Calu3 (cell line): ENCODE measurements around the gene ZNF787. TPM values are rescaled to one million over a fixed set of nuclear protein-coding genes. Genes with fewer than 3 reads are reported as not detected.
A peak's percentile ranks its signal among the peaks of the same experiment; 100 is the strongest.

ENCODE experiments used
- BruUV-seq: library from RNA; stranded (reverse); fragments of 400-500 nt; replicated peaks from 2 replicates; lab custom pipeline; 2021; lab: Mats Ljungman, UMichigan
- CTCF ChIA-PET: fragments of 300-600 bp; sonication (Branson Sonifier 250); formaldehyde crosslinking; loops from one replicate; lab custom pipeline; 2022; ENCODE audit warnings: antibody characterized with exemption; lab: Charles Lee
- DNase-seq: peaks from one replicate; pipeline ENCODE4 v3.0.0; 2022
- H3K27ac Mint-ChIP-seq: one replicate; pipeline ENCODE4 v1.8.0; 2022; ENCODE audit warnings: mixed read lengths; ENCODE audit not compliant: unreplicated experiment
- H3K27me3 Mint-ChIP-seq: one replicate; pipeline ENCODE4 v1.8.0; 2022; ENCODE audit warnings: mixed read lengths; ENCODE audit not compliant: unreplicated experiment
- H3K36me3 Mint-ChIP-seq: one replicate; pipeline ENCODE4 v1.8.0; 2022; ENCODE audit warnings: mild to moderate bottlenecking, moderate library complexity, mixed read lengths; ENCODE audit not compliant: insufficient read depth, unreplicated experiment
- H3K4me1 Mint-ChIP-seq: one replicate; pipeline ENCODE4 v1.8.0; 2022; ENCODE audit warnings: mild to moderate bottlenecking, low read depth, mixed read lengths; ENCODE audit not compliant: unreplicated experiment
- H3K4me3 Mint-ChIP-seq: one replicate; pipeline ENCODE4 v1.8.0; 2022; ENCODE audit warnings: mild to moderate bottlenecking, low read depth, moderate library complexity, mixed read lengths; ENCODE audit not compliant: unreplicated experiment
- H3K9me3 Mint-ChIP-seq: one replicate; pipeline ENCODE4 v1.8.0; 2022; ENCODE audit warnings: low read depth, mixed read lengths; ENCODE audit not compliant: unreplicated experiment
- intact Hi-C: fragments of 100-400 bp; cut with micrococcal nuclease; formaldehyde crosslinking; loops from one replicate; pipeline ENCODE4 v1.10.0; 2022; ENCODE audit not compliant: unreplicated experiment
- total RNA-seq: library from RNA; stranded (reverse); gene quantifications from 2 replicates; pipeline ENCODE4 v1.2.3, GENCODE V29; 2022
- TF ChIP-seq, protein P1 (sequence below): fragments of 200-600 bp; IDR thresholded peaks from one replicate; pipeline ENCODE4 v1.8.0; 2022; ENCODE audit warnings: antibody characterized with exemption; ENCODE audit not compliant: unreplicated experiment

ZNF787 gene
- total RNA-seq, 1 experiment from 2014 or later, result 68.5 TPM

DNA sequence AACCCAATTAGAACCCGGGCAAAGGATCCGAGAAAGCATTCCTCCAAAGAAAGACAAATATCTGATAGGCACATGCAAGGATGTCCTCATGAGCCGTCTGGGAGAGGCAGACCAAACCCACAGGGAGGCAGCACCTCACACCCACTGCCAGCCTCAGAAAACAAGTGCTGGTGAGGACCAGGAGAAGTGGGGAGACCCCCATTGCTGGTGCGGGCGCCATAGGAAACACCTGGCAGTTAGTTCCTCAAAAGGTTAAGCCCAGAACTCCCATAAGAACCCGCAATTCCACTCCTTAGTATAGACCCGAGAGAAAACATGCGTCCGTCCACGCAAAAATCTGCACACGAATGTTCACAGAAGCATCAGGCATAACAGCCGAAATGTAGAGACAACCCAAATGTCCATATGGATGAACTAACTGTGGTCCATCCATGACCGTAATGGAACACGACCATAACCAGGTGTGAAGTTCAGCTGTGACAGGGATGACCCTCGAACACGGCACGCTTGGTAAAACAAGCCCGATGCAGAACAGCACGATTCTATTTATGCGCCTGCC is 7.9 kb downstream of the ZNF787 start:
- no peak overlapping the region for H3K4me3 Mint-ChIP-seq
- no peaks in the 10 kb centered on the region for H3K9me3 Mint-ChIP-seq
- CTCF ChIA-PET, result interaction anchor here (0.5 kb wide), 1 partner anchor 459 kb away, joined by 5 read pairs; the partner anchor contains the start of gene U2AF2
- DNase-seq, result no peak
- TF ChIP-seq, protein P1, sequence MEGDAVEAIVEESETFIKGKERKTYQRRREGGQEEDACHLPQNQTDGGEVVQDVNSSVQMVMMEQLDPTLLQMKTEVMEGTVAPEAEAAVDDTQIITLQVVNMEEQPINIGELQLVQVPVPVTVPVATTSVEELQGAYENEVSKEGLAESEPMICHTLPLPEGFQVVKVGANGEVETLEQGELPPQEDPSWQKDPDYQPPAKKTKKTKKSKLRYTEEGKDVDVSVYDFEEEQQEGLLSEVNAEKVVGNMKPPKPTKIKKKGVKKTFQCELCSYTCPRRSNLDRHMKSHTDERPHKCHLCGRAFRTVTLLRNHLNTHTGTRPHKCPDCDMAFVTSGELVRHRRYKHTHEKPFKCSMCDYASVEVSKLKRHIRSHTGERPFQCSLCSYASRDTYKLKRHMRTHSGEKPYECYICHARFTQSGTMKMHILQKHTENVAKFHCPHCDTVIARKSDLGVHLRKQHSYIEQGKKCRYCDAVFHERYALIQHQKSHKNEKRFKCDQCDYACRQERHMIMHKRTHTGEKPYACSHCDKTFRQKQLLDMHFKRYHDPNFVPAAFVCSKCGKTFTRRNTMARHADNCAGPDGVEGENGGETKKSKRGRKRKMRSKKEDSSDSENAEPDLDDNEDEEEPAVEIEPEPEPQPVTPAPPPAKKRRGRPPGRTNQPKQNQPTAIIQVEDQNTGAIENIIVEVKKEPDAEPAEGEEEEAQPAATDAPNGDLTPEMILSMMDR, result no peak
- H3K4me1 Mint-ChIP-seq, result peaks cover 56% of the 10 kb centered on the region
- H3K27me3 Mint-ChIP-seq, result no peaks in the 10 kb centered on the region
- H3K36me3 Mint-ChIP-seq, result peaks cover 48% of the 10 kb centered on the region
- H3K27ac Mint-ChIP-seq, result peak overlapping the region; percentile 78
- no TSS peak for BruUV-seq
- intact Hi-C loops, result no loop called here

DNA sequence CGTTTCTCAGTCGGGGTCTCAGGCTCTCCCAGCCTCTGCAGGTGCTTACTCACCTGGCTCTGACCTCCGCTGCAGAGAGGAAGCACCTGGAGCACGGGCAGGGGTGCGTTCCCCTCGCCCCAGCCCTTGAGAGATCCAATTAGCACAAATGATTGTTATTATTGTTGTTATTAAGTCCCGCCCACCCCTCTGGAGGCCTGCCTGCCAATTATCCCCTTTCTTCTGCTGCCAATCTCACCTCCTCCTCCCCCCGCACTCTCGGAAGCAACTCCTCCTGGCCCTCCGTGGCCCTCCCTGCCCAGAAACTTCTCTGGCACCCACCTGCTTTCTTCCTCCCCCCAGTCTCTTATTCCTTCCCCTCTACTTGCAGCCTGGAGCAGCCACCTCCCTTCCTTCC is 8.8 kb downstream of the ZNF787 start:
- Mint-ChIP-seq H3K9me3 (no peaks in the 10 kb centered on the region), H3K27me3 (no peaks in the 10 kb centered on the region), H3K4me1 (peaks cover 65% of the 10 kb centered on the region), H3K36me3 (peaks cover 53% of the 10 kb centered on the region), H3K4me3 (peak overlapping the region; percentile 45), H3K27ac (peak overlapping the region; percentile 78)
- no peak for DNase-seq
- no TSS peak for BruUV-seq
- TF ChIP-seq, protein P1, result no peak
- CTCF ChIA-PET, result no interaction called here
- intact Hi-C loops, result no loop called here

DNA sequence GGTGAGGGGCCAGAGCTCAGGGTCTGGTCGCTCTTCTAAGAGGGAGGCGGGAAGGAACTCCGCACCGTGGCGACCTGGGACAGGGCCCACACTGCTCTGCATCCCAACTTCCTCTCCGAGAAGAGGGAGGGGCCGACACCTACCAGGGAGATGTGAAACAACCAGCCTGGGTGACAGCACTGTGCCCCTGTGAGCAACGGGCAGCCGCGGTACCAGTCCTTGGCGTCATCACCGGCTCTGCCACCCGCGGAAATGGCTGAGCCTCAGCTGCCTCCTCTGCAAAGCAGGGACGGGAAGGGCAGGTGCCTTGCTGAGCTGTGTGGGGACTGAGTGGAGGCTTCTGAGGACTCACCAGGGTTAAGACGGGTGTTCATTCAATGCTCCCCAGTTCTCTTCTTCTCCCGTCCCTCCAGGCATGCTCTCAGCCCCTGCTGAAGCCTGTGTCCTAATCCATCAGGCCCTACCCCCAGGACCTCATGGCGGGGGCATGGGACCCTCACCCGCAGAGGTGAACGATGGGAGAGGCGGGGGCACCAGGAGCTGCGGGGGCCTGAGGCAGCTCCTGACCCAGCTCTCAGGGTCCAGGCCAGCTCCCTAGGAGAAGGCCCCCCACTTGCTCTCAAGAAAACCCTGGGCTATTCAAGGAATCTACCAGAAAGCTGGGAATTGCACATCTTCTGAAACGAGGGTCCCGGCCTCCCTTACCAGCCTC is 9.3 kb downstream of the ZNF787 start:
- peaks cover 58% of the 10 kb centered on the region for H3K36me3 Mint-ChIP-seq
- H3K27me3 Mint-ChIP-seq, result no peaks in the 10 kb centered on the region
- CTCF ChIA-PET, result no interaction called here
- intact Hi-C loops, result loop anchor here (2.0 kb wide), 1 partner anchor 59 kb away; no protein-coding TSS in a partner anchor
- H3K9me3 Mint-ChIP-seq, result no peaks in the 10 kb centered on the region
- TF ChIP-seq, protein P1, result no peak
- no TSS peak for BruUV-seq
- peak overlapping the region; percentile 45 for H3K4me3 Mint-ChIP-seq
- peaks cover 70% of the 10 kb centered on the region for H3K4me1 Mint-ChIP-seq
- peak; percentile 55 for DNase-seq
- peak overlapping the region; percentile 50 for H3K27ac Mint-ChIP-seq

DNA sequence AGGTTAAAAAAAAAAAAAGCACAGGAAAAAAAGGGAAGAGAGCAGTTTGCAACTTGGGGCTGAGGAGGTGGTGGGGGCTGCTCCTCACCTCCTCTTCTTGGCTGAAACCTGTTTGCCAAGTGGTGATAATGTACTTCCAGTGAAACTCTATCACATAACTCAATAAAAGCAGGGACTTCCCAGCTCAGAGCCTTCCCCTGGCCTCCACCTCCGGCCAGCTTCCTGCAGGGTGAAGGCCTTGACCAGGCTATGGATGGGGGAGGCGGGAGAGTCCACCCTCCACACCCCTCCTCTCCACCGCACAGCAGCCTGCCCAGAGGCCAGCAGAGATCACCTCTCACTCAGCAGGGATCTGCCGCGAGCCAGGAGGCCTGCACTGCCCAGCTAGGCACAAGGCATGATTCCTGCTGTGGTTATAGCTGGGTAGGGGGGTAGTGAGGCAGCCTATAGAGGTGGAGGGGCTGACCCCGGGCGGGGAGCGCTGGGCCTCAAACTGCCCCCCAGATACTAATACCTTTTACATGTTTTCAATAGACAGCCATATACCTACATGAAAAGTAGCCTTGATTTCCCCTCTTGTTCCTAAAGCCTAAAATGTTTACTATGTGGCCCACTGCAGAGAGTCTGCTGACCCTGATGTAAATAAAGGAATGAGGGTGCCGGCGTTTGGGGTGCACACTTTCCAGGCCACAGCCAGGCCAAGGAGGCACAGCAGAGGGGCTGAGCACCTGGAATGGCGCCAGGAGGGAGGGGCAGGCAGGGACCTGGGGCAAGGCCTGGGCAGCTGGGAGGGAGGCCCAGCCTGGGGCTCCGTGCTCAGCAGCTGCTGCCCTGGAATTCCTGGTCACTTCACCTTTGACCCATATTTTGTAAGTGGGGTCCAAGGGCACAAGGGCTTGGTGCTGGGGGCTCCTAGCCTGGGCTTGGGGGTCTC is 10.3 kb downstream of the ZNF787 start:
- TF ChIP-seq, protein P1, result no peak
- no peaks in the 10 kb centered on the region for H3K27me3 Mint-ChIP-seq
- no TSS peak for BruUV-seq
- intact Hi-C loops, result loop anchor here (2.0 kb wide), 1 partner anchor 60 kb away; no protein-coding TSS in a partner anchor
- peaks cover 63% of the 10 kb centered on the region for H3K36me3 Mint-ChIP-seq
- CTCF ChIA-PET, result interaction anchor here (0.6 to 0.9 kb wide), 3 partner anchors 10 to 204 kb away, joined by 3 to 4 read pairs (median 3); partner anchors contain the start of genes ZNF787 and ZSCAN5A
- peaks cover 80% of the 10 kb centered on the region for H3K4me1 Mint-ChIP-seq
- no peaks in the 10 kb centered on the region for H3K9me3 Mint-ChIP-seq
- H3K4me3 Mint-ChIP-seq, result peak overlapping the region; percentile 45
- H3K27ac Mint-ChIP-seq, result peak overlapping the region; percentile 16
- DNase-seq, result peak; percentile 68
